GM12878 (cell line): ENCODE data around the gene MMP24. TPM values are rescaled to one million over a fixed set of nuclear protein-coding genes. Genes with fewer than 3 reads are reported as not detected.

Experiments
- ATAC-seq: fragments of 200-7000 bp; cut with Tn5 transposase; 3 replicates; pipeline ENCODE4 v1.9.1; 2020; ENCODE audit warnings: mild to moderate bottlenecking, moderate library complexity
- BruUV-seq: library from RNA; stranded (reverse); fragments of 400-500 nt; replicated peaks from 2 replicates; lab custom pipeline; 2021; lab: Mats Ljungman, UMichigan
- CTCF ChIA-PET: fragments of 300-600 bp; sonication (Branson Sonifier 250); formaldehyde crosslinking; extraction: SDS; loops from one replicate; lab custom pipeline; 2021; ENCODE audit warnings: inconsistent platforms; lab: Yijun Ruan, JAX
- POLR2A ChIA-PET: fragments of 350-600 bp; formaldehyde crosslinking; extraction: SDS; loops from one replicate; lab custom pipeline; 2021; ENCODE audit warnings: inconsistent platforms; lab: Charles Lee
- RAD21 ChIA-PET: fragments of 300-600 bp; sonication (Branson Sonifier 250); formaldehyde crosslinking; loops from one replicate; lab custom pipeline; 2023; ENCODE audit warnings: antibody characterized with exemption; ENCODE audit not compliant: unreplicated experiment; lab: Charles Lee
- SMC1A ChIA-PET: fragments of 300-600 bp; sonication (Branson Sonifier 250); formaldehyde crosslinking; loops from one replicate; lab custom pipeline; 2023; ENCODE audit not compliant: unreplicated experiment, uncharacterized antibody; lab: Charles Lee
- DNase-seq: peaks from one replicate; pipeline ENCODE4 v3.0.0-alpha.2; 2011; ENCODE audit warnings: low read depth, low spot score
- FAIRE-seq: peaks from 3 replicates; lab custom pipeline; 2011; peaks lifted over from hg19 to GRCh38; lab: Jason Lieb, UNC
- H2AFZ ChIP-seq: 2 replicates; pipeline ENCODE4 v1.6.0; 2011; ENCODE audit warnings: low read depth, low read length, control low read depth; ENCODE audit not compliant: control insufficient read depth
- H3K27ac ChIP-seq: 2 replicates; pipeline ENCODE4 v1.5.1; 2011; ENCODE audit warnings: control low read depth; ENCODE audit not compliant: control insufficient read depth, insufficient read depth
- H3K27me3 ChIP-seq, 2 experiments: replicated peaks in 1 of 2; 2 replicates each; pipeline versions ENCODE4 v1.6.0 to v1.6.1; 2011; ENCODE audit warnings: low read length in 1 of 2; ENCODE audit not compliant: control insufficient read depth in 2 of 2, insufficient read depth in 2 of 2
- H3K36me3 ChIP-seq, 2 experiments: 2 replicates each; pipeline ENCODE4 v1.5.1; 2011; ENCODE audit warnings: low read length in 1 of 2; ENCODE audit not compliant: control insufficient read depth in 2 of 2, insufficient read depth in 2 of 2
- H3K4me1 ChIP-seq: 2 replicates; pipeline ENCODE4 v1.6.1; 2011; ENCODE audit warnings: mild to moderate bottlenecking, low read length, moderate library complexity, mixed read lengths; ENCODE audit not compliant: control insufficient read depth, insufficient read depth
- H3K4me2 ChIP-seq: 2 replicates; pipeline ENCODE4 v1.6.0; 2011; ENCODE audit warnings: control low read depth; ENCODE audit not compliant: control insufficient read depth, insufficient read depth
- H3K4me3 ChIP-seq: fragments of 200-600 bp; sonication (generic); 2 replicates; pipeline ENCODE4 v1.5.1; 2016
- H3K79me2 ChIP-seq: 2 replicates; pipeline ENCODE4 v1.6.0; 2011; ENCODE audit warnings: low read length; ENCODE audit not compliant: control insufficient read depth, insufficient read depth
- H3K9ac ChIP-seq: 2 replicates; pipeline ENCODE4 v1.8.0; 2011; ENCODE audit warnings: low read length, control low read depth, mixed read lengths; ENCODE audit not compliant: control insufficient read depth, insufficient read depth
- H3K9me3 ChIP-seq: replicated peaks from 3 replicates; pipeline ENCODE4 v1.5.1; 2011; ENCODE audit warnings: mild to moderate bottlenecking, low read length; ENCODE audit not compliant: control insufficient read depth, insufficient read depth
- H4K20me1 ChIP-seq: 2 replicates; pipeline ENCODE4 v1.6.0; 2011; ENCODE audit not compliant: control insufficient read depth, insufficient read depth
- EGR1 ChIP-seq, 2 experiments: IDR thresholded peaks; 1 replicate in 1 of 2; 2 replicates in 1 of 2; pipeline ENCODE4 v1.6.1; 2011 to 2012; ENCODE audit warnings: low read depth in 2 of 2, low read length in 2 of 2, borderline replicate concordance in 1 of 2, mild to moderate bottlenecking in 1 of 2, moderate library complexity in 1 of 2
- RFX5 ChIP-seq: IDR thresholded peaks from 2 replicates; pipeline ENCODE4 v1.6.1; 2011; ENCODE audit warnings: low read depth, low read length, improper control_type of control experiment
- SMARCA5 ChIP-seq: fragments of 450-650 bp; IDR thresholded peaks from 2 replicates; pipeline ENCODE4 v1.6.1; 2017; ENCODE audit warnings: mild to moderate bottlenecking
- TCF12 ChIP-seq: IDR thresholded peaks from 2 replicates; pipeline ENCODE4 v1.6.1; 2011; ENCODE audit warnings: low read depth, mild to moderate bottlenecking, low read length
- TCF7 ChIP-seq: IDR thresholded peaks from 2 replicates; pipeline ENCODE4 v1.6.1; 2014; ENCODE audit warnings: antibody characterized with exemption, borderline replicate concordance
- ZNF217 ChIP-seq: fragments of 450-650 bp; IDR thresholded peaks from 2 replicates; pipeline ENCODE4 v1.6.1; 2017; ENCODE audit warnings: antibody characterized with exemption, mild to moderate bottlenecking
- WGBS: methylation state at CpG from one replicate; pipeline ENCODE4 v1.1.6; 2016; ENCODE audit warnings: low lambda C conversion rate; ENCODE audit not compliant: insufficient replicate concordance, insufficient coverage; ENCODE audit errors: missing lambda C conversion rate; 5-methylcytosine and 5-hydroxymethylcytosine counted together
- in situ Hi-C: fragments of 300-500 bp; cut with MboI; formaldehyde crosslinking; loops from 9 replicates; pipeline ENCODE4 v1.14.3; 2018; ENCODE audit warnings: mixed read lengths
- intact Hi-C: fragments of 100-400 bp; cut with micrococcal nuclease; formaldehyde crosslinking; loops from one replicate; pipeline ENCODE4 v1.14.2; 2022; ENCODE audit not compliant: unreplicated experiment
- polyA plus RNA-seq, 11 experiments: library from polyadenylated mRNA; depleted of rRNA in 4 of 11; unstranded in 6 of 11; stranded (reverse) in 5 of 11; fragments of >200 nt; fragmentation: Nextera tagmentation in 4 of 11; fragmentation: Illumina TruSeq in 1 of 11; extraction: Ambion mirVana in 4 of 11; extraction: Trizol in 1 of 11; gene quantifications; 1 replicate in 1 of 11; 2 replicates in 10 of 11; pipeline versions ENCODE4 v1.2.1 to v1.2.3, GENCODE V29; 2011 to 2016; ENCODE audit warnings: inconsistent platforms in 2 of 11, missing spikeins in 2 of 11, low read depth in 1 of 11
- total RNA-seq, 4 experiments: library from RNA; depleted of rRNA in 3 of 4; stranded (reverse); fragments of >200 nt in 3 of 4; fragmentation: Illumina TruSeq in 1 of 4; extraction: Trizol in 1 of 4; gene quantifications; 2 replicates each; pipeline versions ENCODE4 v1.2.1 to v1.2.3, GENCODE V29; 2013 to 2021
- TF ChIP-seq, protein P1 (sequence below): fragments of 450-650 bp; IDR thresholded peaks from 2 replicates; pipeline ENCODE4 v1.6.1; 2016; ENCODE audit warnings: mild to moderate bottlenecking

The MMP24 gene
- total and polyA plus RNA-seq, 10 of the 15 experiments (the other 5 are each of a cell fraction or from before 2014, with no cell fraction given), result 0.01 to 0.11 (median 0.04) TPM; not detected in 5

DNA sequence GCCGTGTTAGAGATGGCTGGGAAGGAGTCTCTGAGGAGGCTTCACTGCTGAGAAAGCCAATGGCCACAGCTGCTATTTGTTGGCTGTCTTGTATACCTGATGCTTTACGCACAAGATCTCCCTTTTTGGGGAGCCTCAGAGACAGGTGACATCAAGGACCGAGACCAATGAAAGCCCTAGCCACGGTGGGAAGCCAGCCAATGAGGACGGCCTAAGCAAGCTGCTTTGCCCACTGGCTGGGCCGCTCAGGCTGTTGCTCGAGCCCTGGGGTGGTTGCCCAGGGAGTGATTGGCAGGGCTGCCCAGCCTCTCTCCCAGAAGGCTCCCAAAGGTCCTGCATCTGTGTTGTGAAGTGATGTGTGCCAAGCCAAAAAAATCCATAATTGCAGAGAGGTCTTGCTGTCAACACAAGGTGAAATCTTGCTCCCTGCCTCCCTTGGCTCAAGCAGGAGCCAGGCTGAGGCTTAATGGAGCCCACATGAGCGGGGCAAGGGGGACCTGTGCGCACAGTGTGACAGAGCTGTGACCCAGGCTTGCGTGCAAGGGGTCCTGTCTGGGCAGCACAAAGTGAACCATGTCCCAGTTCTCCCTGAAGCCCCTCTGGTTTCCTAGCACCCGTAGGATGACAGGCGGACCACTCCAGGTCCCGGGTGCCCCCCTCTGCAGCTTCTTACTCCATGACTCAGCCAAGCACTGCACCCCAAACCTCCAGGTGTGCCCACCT is 47.1 kb downstream of the MMP24 start:
- peaks cover 0 to 9% of the 10 kb centered on the region in 2 experiments; a peak in 2 of 4 replicates for H3K36me3 ChIP-seq
- 86% methylated on average over 13 of the region's 13 CpGs for WGBS
- FAIRE-seq (no peak), ATAC-seq (no peak), DNase-seq (no peak)
- no peak overlapping the region for H3K4me3 ChIP-seq
- ChIA-PET CTCF (interaction anchor here (0.8 to 9.6 kb wide), 3 partner anchors 9 to 178 kb away, joined by 3 to 98 read pairs (median 4); partner anchors contain the start of gene EDEM2), SMC1A (interaction anchor here (0.6 to 0.9 kb wide), 2 partner anchors 135 to 146 kb away, joined by 3 read pairs; no protein-coding TSS in a partner anchor)
- no peak overlapping the region for H3K27ac ChIP-seq
- no peak overlapping the region for H2AFZ ChIP-seq
- peaks cover 9% of the 10 kb centered on the region for H3K4me1 ChIP-seq
- H4K20me1 ChIP-seq, result no peaks in the 10 kb centered on the region
- intact Hi-C loops, result no loop called here
- no TSS peak for BruUV-seq
- in situ Hi-C loops, result loop anchor here (25.0 kb wide), 1 partner anchor 436 kb away; the partner anchor contains the start of gene NCOA6
- no peak for TF ChIP-seq SMARCA5
- TF ChIP-seq RFX5, result peak; percentile 65; the same call in 1 of the 2 replicates
- TF ChIP-seq TCF12, result no peak
- no peak for TF ChIP-seq EGR1 (IDR thresholded peaks at IDR 0.05; ENCODE audit: borderline replicate concordance in 1 of 2, low read depth in 2 of 2, low read length in 2 of 2)
- TF ChIP-seq, protein P1, sequence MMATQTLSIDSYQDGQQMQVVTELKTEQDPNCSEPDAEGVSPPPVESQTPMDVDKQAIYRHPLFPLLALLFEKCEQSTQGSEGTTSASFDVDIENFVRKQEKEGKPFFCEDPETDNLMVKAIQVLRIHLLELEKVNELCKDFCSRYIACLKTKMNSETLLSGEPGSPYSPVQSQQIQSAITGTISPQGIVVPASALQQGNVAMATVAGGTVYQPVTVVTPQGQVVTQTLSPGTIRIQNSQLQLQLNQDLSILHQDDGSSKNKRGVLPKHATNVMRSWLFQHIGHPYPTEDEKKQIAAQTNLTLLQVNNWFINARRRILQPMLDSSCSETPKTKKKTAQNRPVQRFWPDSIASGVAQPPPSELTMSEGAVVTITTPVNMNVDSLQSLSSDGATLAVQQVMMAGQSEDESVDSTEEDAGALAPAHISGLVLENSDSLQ, result peak; percentile 43; the same call in 1 of the 2 replicates
- TF ChIP-seq ZNF217, result no peak
- TF ChIP-seq TCF7, result no peak
- TF ChIP-seq, all 136 proteins: peak for 2
- Histone ChIP-seq H3K9ac (no peak overlapping the region), H3K4me2 (no peak overlapping the region), H3K27me3 (no peaks in the 10 kb centered on the region), H3K79me2 (peaks cover 10% of the 10 kb centered on the region), H3K9me3 (no peaks in the 10 kb centered on the region)
- ChIA-PET RAD21 (interaction anchor here (1.8 kb wide), 1 partner anchor 127 kb away, joined by 10 read pairs; the partner anchor contains the start of gene EDEM2), POLR2A (no interaction called here)
